SK-N-DZ (cell line): Measurements from ENCODE around the gene EDIL3.

Experiments
- DNase-seq: peaks from one replicate; pipeline ENCODE4 v3.0.0-alpha.2; 2015; ENCODE audit warnings: low spot score

Gene EDIL3

GRCh38 chr5:84072339-84072738 is 312.3 kb downstream of the EDIL3 start:
- no peak for DNase-seq

GRCh38 chr5:84069608-84070179 is 315.0 kb downstream of the EDIL3 start:
- no peak for DNase-seq

GRCh38 chr5:84063041-84063440 is 321.6 kb downstream of the EDIL3 start:
- no peak for DNase-seq

GRCh38 chr5:84059672-84060071 is 325.0 kb downstream of the EDIL3 start:
- DNase-seq: no peak

GRCh38 chr5:84058561-84058960 is 326.1 kb downstream of the EDIL3 start:
- no peak for DNase-seq

GRCh38 chr5:84057211-84057610 is 327.5 kb downstream of the EDIL3 start:
- no peak for DNase-seq

GRCh38 chr5:84045964-84046363 is 338.7 kb downstream of the EDIL3 start:
- no peak for DNase-seq

- peak; percentile 1 for DNase-seq
Measured at GRCh38 chr5:84036842-84037241, 347.8 kb downstream of the EDIL3 start.

GRCh38 chr5:84032324-84032723 is 352.4 kb downstream of the EDIL3 start:
- no peak for DNase-seq

GRCh38 chr5:84028093-84028492 is 356.6 kb downstream of the EDIL3 start:
- no peak for DNase-seq

GRCh38 chr5:84018521-84018920 is 366.2 kb downstream of the EDIL3 start:
- peak; percentile 21 for DNase-seq

- DNase-seq: no peak
Measured at GRCh38 chr5:84017523-84018172, 367.0 kb downstream of the EDIL3 start.

- no peak for DNase-seq
Measured at GRCh38 chr5:84016085-84016484, 368.6 kb downstream of the EDIL3 start.

GRCh38 chr5:84014966-84015365 is 369.7 kb downstream of the EDIL3 start:
- DNase-seq: no peak

- DNase-seq: no peak
Measured at GRCh38 chr5:83993803-83994202, 390.9 kb downstream of the EDIL3 start.

GRCh38 chr5:83991566-83992224 is 393.0 kb downstream of the EDIL3 start:
- no peak for DNase-seq

- DNase-seq: no peak
Measured at GRCh38 chr5:83988293-83988685, 396.4 kb downstream of the EDIL3 start.

GRCh38 chr5:83987513-83988292 is 397.0 kb downstream of the EDIL3 start:
- DNase-seq: no peak

GRCh38 chr5:83983852-83984251 is 400.8 kb downstream of the EDIL3 start:
- no peak for DNase-seq

GRCh38 chr5:83973925-83974815 is 410.5 kb downstream of the EDIL3 start:
- DNase-seq: no peak

GRCh38 chr5:83972909-83973308 is 411.8 kb downstream of the EDIL3 start:
- DNase-seq: no peak
